K562 (cell line): Measurements from ENCODE around the gene FLCN. TPM values are rescaled to one million over a fixed set of nuclear protein-coding genes. Genes with fewer than 3 reads are reported as not detected.

Source experiments
- ATAC-seq: fragments of 200-7000 bp; cut with Tn5 transposase; 3 replicates; pipeline ENCODE4 v1.9.1; 2020; ENCODE audit warnings: moderate library complexity
- BruUV-seq: library from RNA; stranded (reverse); fragments of 400-500 nt; replicated peaks from 2 replicates; lab custom pipeline; 2021; lab: Mats Ljungman, UMichigan
- CTCF ChIA-PET: fragments of 300-600 bp; formaldehyde crosslinking; extraction: SDS; loops from one replicate; lab custom pipeline; 2021; ENCODE audit warnings: low intra/inter-chr PET ratio; lab: Yijun Ruan, JAX
- POLR2A ChIA-PET: fragments of 300-600, 350-650 bp; sonication (Branson Sonifier 250); formaldehyde crosslinking; extraction: SDS; loops from one replicate; lab custom pipeline; 2021; ENCODE audit warnings: antibody characterized with exemption, inconsistent platforms; lab: Yijun Ruan, JAX
- DNase-seq, 4 experiments: peaks; one replicate each; pipeline versions ENCODE4 v3.0.0 to v3.0.0-alpha.2; 2011 to 2018; ENCODE audit warnings: low spot score in 3 of 4, mixed read lengths in 3 of 4; ENCODE audit errors: extremely low read depth in 1 of 4
- FAIRE-seq: peaks from 2 replicates; lab custom pipeline; 2011; peaks lifted over from hg19 to GRCh38; lab: Jason Lieb, UNC
- H2AFZ ChIP-seq: 2 replicates; pipeline ENCODE4 v1.6.0; 2011; ENCODE audit warnings: low read depth, low read length, control low read depth, inconsistent platforms
- H3K27ac ChIP-seq: fragments of 200-600 bp; 3 replicates; pipeline ENCODE4 v1.8.0; 2011; ENCODE audit warnings: low read depth, mild to moderate bottlenecking, control low read depth, inconsistent platforms, low read length, moderate library complexity, mixed read lengths; ENCODE audit errors: extremely low read depth
- H3K27me3 ChIP-seq, 2 experiments: fragments of 300-600 bp in 1 of 2; 2 replicates in 1 of 2; 3 replicates in 1 of 2; pipeline versions ENCODE4 v1.6.0 to v1.8.0; 2011; ENCODE audit warnings: inconsistent platforms in 2 of 2, low read length in 2 of 2, mild to moderate bottlenecking in 1 of 2, mixed read lengths in 1 of 2, moderate library complexity in 1 of 2; ENCODE audit not compliant: control insufficient read depth in 2 of 2, insufficient read depth in 2 of 2
- H3K36me3 ChIP-seq: fragments of 300-600 bp; 3 replicates; pipeline ENCODE4 v1.8.0; 2011; ENCODE audit warnings: mild to moderate bottlenecking, low read length, inconsistent platforms; ENCODE audit not compliant: control insufficient read depth, insufficient read depth
- H3K4me1 ChIP-seq, 2 experiments: fragments of 200-600 bp in 1 of 2; replicated peaks in 1 of 2; 2 replicates in 1 of 2; 3 replicates in 1 of 2; pipeline versions ENCODE4 v1.5.1 to v1.8.0; 2011; ENCODE audit warnings: inconsistent platforms in 2 of 2, low read length in 2 of 2, mild to moderate bottlenecking in 1 of 2, mixed read lengths in 1 of 2, moderate library complexity in 1 of 2; ENCODE audit not compliant: control insufficient read depth in 2 of 2, insufficient read depth in 2 of 2
- H3K4me2 ChIP-seq: 2 replicates; pipeline ENCODE4 v1.6.1; 2011; ENCODE audit warnings: low read length, control low read depth, inconsistent platforms, mixed read lengths; ENCODE audit not compliant: insufficient read depth
- H3K4me3 ChIP-seq: fragments of 200-600 bp; sonication (generic), shearing (Covaris generic); 2 replicates; pipeline ENCODE4 v1.5.1; 2016; ENCODE audit warnings: control low read depth, inconsistent platforms
- H3K79me2 ChIP-seq: fragments of 200-600 bp; 3 replicates; pipeline ENCODE4 v1.8.0; 2011; ENCODE audit warnings: low read length, inconsistent platforms; ENCODE audit not compliant: control insufficient read depth, insufficient read depth
- H3K9ac ChIP-seq, 2 experiments: 2 replicates each; pipeline versions ENCODE4 v1.6.0 to v1.6.1; 2011; ENCODE audit warnings: low read depth in 2 of 2, low read length in 2 of 2, control low read depth in 1 of 2, inconsistent platforms in 1 of 2, mild to moderate bottlenecking in 1 of 2, mixed read lengths in 1 of 2; ENCODE audit not compliant: insufficient read depth in 1 of 2
- H3K9me1 ChIP-seq: one replicate; pipeline ENCODE4 v1.6.0; 2011; ENCODE audit warnings: inconsistent platforms, mild to moderate bottlenecking, low read length, moderate library complexity; ENCODE audit not compliant: control insufficient read depth, insufficient read depth
- H3K9me3 ChIP-seq: replicated peaks from 2 replicates; pipeline ENCODE4 v1.5.1; 2011; ENCODE audit warnings: low read depth, low read length, inconsistent platforms; ENCODE audit not compliant: control insufficient read depth, insufficient read depth
- H4K20me1 ChIP-seq: replicated peaks from 2 replicates; pipeline ENCODE4 v1.6.1; 2011; ENCODE audit warnings: low read length, inconsistent platforms, mixed read lengths; ENCODE audit not compliant: control insufficient read depth, insufficient read depth
- GATA2 ChIP-seq: sonication (generic); formaldehyde crosslinking; IDR thresholded peaks from 2 replicates; pipeline ENCODE4 v1.4.0; 2020; ENCODE audit warnings: mild to moderate bottlenecking, missing genetic modification reagents
- WGBS: fragments of 100-300 bp; shearing (Covaris generic); methylation state at CpG from one replicate; pipeline ENCODE4 v1.1.6; 2016; ENCODE audit warnings: low coverage, mixed read lengths; ENCODE audit not compliant: insufficient coverage; ENCODE audit errors: missing lambda C conversion rate; 5-methylcytosine and 5-hydroxymethylcytosine counted together
- in situ Hi-C: fragments of 300-500 bp; cut with MboI; formaldehyde crosslinking; loops from 4 replicates; pipeline ENCODE4 v1.15.0; 2018; ENCODE audit warnings: inconsistent platforms, mixed read lengths
- intact Hi-C: fragments of 100-400 bp; cut with micrococcal nuclease; formaldehyde crosslinking; loops from 2 replicates; pipeline ENCODE4 v1.14.2; 2022
- polyA plus RNA-seq, 8 experiments: library from polyadenylated mRNA; depleted of rRNA in 4 of 8; stranded (reverse) in 5 of 8; unstranded in 3 of 8; fragments of >200 nt; fragmentation: Nextera tagmentation in 2 of 8; fragmentation: Illumina TruSeq in 1 of 8; extraction: Ambion mirVana in 2 of 8; extraction: Trizol in 1 of 8; gene quantifications; 2 replicates each; pipeline versions ENCODE4 v1.2.1 to v1.2.3, GENCODE V29; 2011 to 2014; ENCODE audit warnings: inconsistent platforms in 1 of 8, missing spikeins in 1 of 8
- total RNA-seq, 7 experiments: library from RNA; depleted of rRNA in 6 of 7; stranded (reverse); fragments of >200 nt in 6 of 7; fragmentation: Illumina TruSeq in 2 of 7; extraction: Trizol in 2 of 7; gene quantifications; 2 replicates each; pipeline versions ENCODE4 v1.2.1 to v1.2.3, GENCODE V29; 2011 to 2021; ENCODE audit warnings: low replicate concordance in 1 of 7
- TF ChIP-seq, protein P1 (sequence below), 2 experiments: IDR thresholded peaks in 1 of 2; conservative IDR thresholded peaks in 1 of 2; 2 replicates each; pipeline ENCODE4 v1.6.1; 2016; ENCODE audit warnings: low read depth in 2 of 2, mild to moderate bottlenecking in 1 of 2, missing compliant biosample characterization in 1 of 2, missing genetic modification characterization in 1 of 2, moderate library complexity in 1 of 2

FLCN gene
- total and polyA plus RNA-seq, 9 of the 15 experiments (the other 6 are each of a cell fraction or from before 2014, with no cell fraction given), result 1.6 to 33.5 (median 10.9) TPM

DNA sequence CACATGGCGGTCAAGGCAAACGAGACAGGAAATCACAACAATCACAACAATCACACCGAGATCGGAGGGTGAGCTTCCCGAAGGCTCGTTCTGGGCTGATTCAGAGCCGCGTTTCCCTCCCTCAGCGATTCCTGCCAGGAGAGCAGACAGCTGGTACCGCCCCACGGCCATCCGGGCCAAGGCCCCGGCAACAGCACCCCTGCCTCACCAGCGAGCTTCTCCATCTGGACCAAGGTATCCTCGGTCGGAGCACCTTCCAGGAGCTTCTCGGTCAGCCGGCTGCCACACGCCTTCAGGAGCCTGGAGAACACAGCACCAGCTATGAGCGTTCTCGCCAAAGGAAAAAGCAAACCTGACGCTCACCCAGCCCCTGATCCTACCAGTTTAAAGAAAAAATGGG, 15.6 kb downstream of the FLCN start:
- 94% methylated on average over 9 of the region's 22 CpGs for WGBS
- Histone ChIP-seq H3K9ac (no peak overlapping the region), H3K79me2 (no peaks in the 10 kb centered on the region), H3K4me3 (no peak overlapping the region), H3K4me2 (no peak overlapping the region), H3K9me3 (no peaks in the 10 kb centered on the region), H3K9me1 (no peaks in the 10 kb centered on the region), H3K4me1 (no peaks in the 10 kb centered on the region; a peak in 2 of 5 replicates), H2AFZ (no peak overlapping the region), H4K20me1 (no peaks in the 10 kb centered on the region; the same call in 1 of the 2 replicates), H3K27me3 (no peaks in the 10 kb centered on the region), H3K36me3 (peaks cover 86% of the 10 kb centered on the region; the same call in 2 of the 3 replicates), H3K27ac (no peak overlapping the region)
- FAIRE-seq, result no peak
- no TSS peak for BruUV-seq
- ATAC-seq, result no peak
- intact Hi-C loops, result no loop called here
- in situ Hi-C loops, result no loop called here
- ChIA-PET CTCF (no interaction called here), POLR2A (interaction anchor here (0.6 kb wide), 1 partner anchor 9 kb away, joined by 5 read pairs; no protein-coding TSS in a partner anchor)
- DNase-seq, result no peak
- TF ChIP-seq, protein P1, sequence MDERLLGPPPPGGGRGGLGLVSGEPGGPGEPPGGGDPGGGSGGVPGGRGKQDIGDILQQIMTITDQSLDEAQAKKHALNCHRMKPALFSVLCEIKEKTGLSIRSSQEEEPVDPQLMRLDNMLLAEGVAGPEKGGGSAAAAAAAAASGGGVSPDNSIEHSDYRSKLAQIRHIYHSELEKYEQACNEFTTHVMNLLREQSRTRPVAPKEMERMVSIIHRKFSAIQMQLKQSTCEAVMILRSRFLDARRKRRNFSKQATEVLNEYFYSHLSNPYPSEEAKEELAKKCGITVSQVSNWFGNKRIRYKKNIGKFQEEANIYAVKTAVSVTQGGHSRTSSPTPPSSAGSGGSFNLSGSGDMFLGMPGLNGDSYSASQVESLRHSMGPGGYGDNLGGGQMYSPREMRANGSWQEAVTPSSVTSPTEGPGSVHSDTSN (CRISPR knock-in tag; IDR thresholded peaks at IDR 0.05; ENCODE audit: low read depth), result no peak
- TF ChIP-seq, protein P1 (tag; conservative IDR thresholded peaks at IDR 0.05; ENCODE audit: low read depth), result no peak
- no peak for TF ChIP-seq GATA2 (CRISPR knock-in tag)
